IPS-20b (cell line): ENCODE results near the gene SAFB.

Experiments used
- H3K27ac ChIP-seq: one replicate; pipeline ENCODE4 v1.5.1; 2013; ENCODE audit warnings: low read length
- H3K27me3 ChIP-seq: 2 replicates; pipeline ENCODE4 v1.6.1; 2013; ENCODE audit warnings: mild to moderate bottlenecking, low read length, inconsistent platforms; ENCODE audit not compliant: insufficient read depth
- H3K36me3 ChIP-seq: 2 replicates; pipeline ENCODE4 v1.6.1; 2013; ENCODE audit warnings: low read depth, mild to moderate bottlenecking, inconsistent platforms, low read length, moderate library complexity; ENCODE audit not compliant: insufficient read depth
- H3K4me1 ChIP-seq: 2 replicates; pipeline ENCODE4 v1.6.1; 2013; ENCODE audit warnings: mild to moderate bottlenecking, control low read depth, inconsistent platforms, low read length, moderate library complexity; ENCODE audit not compliant: insufficient read depth
- H3K4me3 ChIP-seq: 2 replicates; pipeline ENCODE4 v1.5.1; 2013; ENCODE audit warnings: mild to moderate bottlenecking, low read length, inconsistent platforms
- H3K9ac ChIP-seq: 2 replicates; pipeline ENCODE4 v1.6.1; 2013; ENCODE audit warnings: low read depth, mild to moderate bottlenecking, inconsistent platforms, low read length, moderate library complexity
- H3K9me3 ChIP-seq: 2 replicates; pipeline ENCODE4 v1.6.1; 2013; ENCODE audit warnings: mild to moderate bottlenecking, low read depth, low read length, inconsistent platforms; ENCODE audit not compliant: insufficient read depth

Gene SAFB

GRCh38 chr19:5655412-5655811 is 32.5 kb downstream of the SAFB start:
- Histone ChIP-seq H3K36me3 (peaks cover 94% of the 10 kb centered on the region), H3K9me3 (no peaks in the 10 kb centered on the region), H3K27me3 (no peaks in the 10 kb centered on the region), H3K4me1 (no peaks in the 10 kb centered on the region), H3K4me3 (no peak overlapping the region), H3K27ac (no peak overlapping the region), H3K9ac (no peak overlapping the region)

- Histone ChIP-seq H3K27me3 (no peaks in the 10 kb centered on the region), H3K36me3 (peaks cover 93% of the 10 kb centered on the region), H3K9me3 (no peaks in the 10 kb centered on the region), H3K4me3 (no peak overlapping the region), H3K27ac (no peak overlapping the region), H3K4me1 (no peaks in the 10 kb centered on the region), H3K9ac (no peak overlapping the region)
These were observed 38.6 kb downstream of the SAFB start for GRCh38 chr19:5661483-5661882.

- no peaks in the 10 kb centered on the region for H3K9me3 ChIP-seq
- H3K9ac ChIP-seq, result no peak overlapping the region
- no peak overlapping the region for H3K4me3 ChIP-seq
- peaks cover 7% of the 10 kb centered on the region; the same call in 1 of the 2 replicates for H3K4me1 ChIP-seq
- H3K36me3 ChIP-seq, result peaks cover 96% of the 10 kb centered on the region
- no peaks in the 10 kb centered on the region for H3K27me3 ChIP-seq
- no peak overlapping the region for H3K27ac ChIP-seq
These were observed 41.0 kb downstream of the SAFB start for GRCh38 chr19:5663904-5664303.

GRCh38 chr19:5664515-5664914 is 41.6 kb downstream of the SAFB start:
- Histone ChIP-seq H3K9ac (no peak overlapping the region), H3K27me3 (no peaks in the 10 kb centered on the region), H3K36me3 (peaks cover 96% of the 10 kb centered on the region), H3K27ac (no peak overlapping the region), H3K4me1 (peaks cover 7% of the 10 kb centered on the region; the same call in 1 of the 2 replicates), H3K4me3 (no peak overlapping the region), H3K9me3 (no peaks in the 10 kb centered on the region)

- Histone ChIP-seq H3K4me1 (peaks cover 7% of the 10 kb centered on the region; the same call in 1 of the 2 replicates), H3K9ac (no peak overlapping the region), H3K27me3 (no peaks in the 10 kb centered on the region), H3K4me3 (no peak overlapping the region), H3K27ac (no peak overlapping the region), H3K9me3 (no peaks in the 10 kb centered on the region), H3K36me3 (peaks cover 91% of the 10 kb centered on the region)
These were observed 43.1 kb downstream of the SAFB start for GRCh38 chr19:5665781-5666513.

- Histone ChIP-seq H3K9ac (no peak overlapping the region), H3K9me3 (no peaks in the 10 kb centered on the region), H3K4me3 (no peak overlapping the region), H3K36me3 (peaks cover 90% of the 10 kb centered on the region), H3K27ac (no peak overlapping the region), H3K27me3 (no peaks in the 10 kb centered on the region), H3K4me1 (peaks cover 7% of the 10 kb centered on the region; the same call in 1 of the 2 replicates)
These were observed 44.2 kb downstream of the SAFB start for GRCh38 chr19:5666921-5667610.

GRCh38 chr19:5667751-5668271 is 44.9 kb downstream of the SAFB start:
- no peak overlapping the region for H3K4me3 ChIP-seq
- H3K9me3 ChIP-seq, result no peaks in the 10 kb centered on the region
- peaks cover 83% of the 10 kb centered on the region for H3K36me3 ChIP-seq
- H3K4me1 ChIP-seq, result peaks cover 7% of the 10 kb centered on the region; the same call in 1 of the 2 replicates
- no peak overlapping the region for H3K27ac ChIP-seq
- no peaks in the 10 kb centered on the region for H3K27me3 ChIP-seq
- no peak overlapping the region for H3K9ac ChIP-seq

GRCh38 chr19:5669212-5669611 is 46.3 kb downstream of the SAFB start:
- Histone ChIP-seq H3K9me3 (no peaks in the 10 kb centered on the region), H3K4me1 (peaks cover 7% of the 10 kb centered on the region; the same call in 1 of the 2 replicates), H3K27ac (no peak overlapping the region), H3K4me3 (no peak overlapping the region), H3K9ac (no peak overlapping the region), H3K27me3 (no peaks in the 10 kb centered on the region), H3K36me3 (peaks cover 73% of the 10 kb centered on the region)

- no peaks in the 10 kb centered on the region for H3K9me3 ChIP-seq
- H3K27me3 ChIP-seq, result no peaks in the 10 kb centered on the region
- no peak overlapping the region for H3K27ac ChIP-seq
- no peak overlapping the region for H3K9ac ChIP-seq
- H3K4me1 ChIP-seq, result peaks cover 7% of the 10 kb centered on the region; the same call in 1 of the 2 replicates
- no peak overlapping the region for H3K4me3 ChIP-seq
- peaks cover 49% of the 10 kb centered on the region for H3K36me3 ChIP-seq
These were observed 48.7 kb downstream of the SAFB start for GRCh38 chr19:5671600-5671999.

GRCh38 chr19:5672708-5673459 is 50.0 kb downstream of the SAFB start:
- Histone ChIP-seq H3K27ac (no peak overlapping the region), H3K36me3 (peaks cover 36% of the 10 kb centered on the region), H3K9me3 (no peaks in the 10 kb centered on the region), H3K27me3 (no peaks in the 10 kb centered on the region), H3K4me3 (no peak overlapping the region), H3K4me1 (0 out of 2 replicates have a peak, but pooled peaks cover 3% of the 10 kb centered on the region), H3K9ac (no peak overlapping the region)

GRCh38 chr19:5673752-5674151 is 50.9 kb downstream of the SAFB start:
- Histone ChIP-seq H3K4me3 (no peak overlapping the region), H3K27ac (no peak overlapping the region), H3K9me3 (no peaks in the 10 kb centered on the region), H3K9ac (no peak overlapping the region), H3K4me1 (no peaks in the 10 kb centered on the region), H3K36me3 (peaks cover 30% of the 10 kb centered on the region), H3K27me3 (no peaks in the 10 kb centered on the region)
